Peyer's patch (tissue), 4 donors: ENCODE data around the gene RGS12.

ENCODE experiments used
- POLR2A ChIP-seq, 2 donors: fragments of 450-650 bp; IDR thresholded peaks; one replicate each; pipeline ENCODE4 v1.5.1; 2017; ENCODE audit warnings: antibody characterized with exemption in 2 of 2, mild to moderate bottlenecking in 2 of 2, moderate library complexity in 2 of 2
- TF ChIP-seq, protein P1 (sequence below), 6 experiments: fragments of 450-650 bp in 4 of 6; fragments of 200-600 bp in 2 of 6; sonication (generic) in 1 of 6; IDR thresholded peaks; one replicate each; pipeline ENCODE4 v1.5.1; 2017 to 2019; ENCODE audit warnings: antibody characterized with exemption in 6 of 6, mild to moderate bottlenecking in 3 of 6, moderate library complexity in 1 of 6

- TF ChIP-seq, protein P1, sequence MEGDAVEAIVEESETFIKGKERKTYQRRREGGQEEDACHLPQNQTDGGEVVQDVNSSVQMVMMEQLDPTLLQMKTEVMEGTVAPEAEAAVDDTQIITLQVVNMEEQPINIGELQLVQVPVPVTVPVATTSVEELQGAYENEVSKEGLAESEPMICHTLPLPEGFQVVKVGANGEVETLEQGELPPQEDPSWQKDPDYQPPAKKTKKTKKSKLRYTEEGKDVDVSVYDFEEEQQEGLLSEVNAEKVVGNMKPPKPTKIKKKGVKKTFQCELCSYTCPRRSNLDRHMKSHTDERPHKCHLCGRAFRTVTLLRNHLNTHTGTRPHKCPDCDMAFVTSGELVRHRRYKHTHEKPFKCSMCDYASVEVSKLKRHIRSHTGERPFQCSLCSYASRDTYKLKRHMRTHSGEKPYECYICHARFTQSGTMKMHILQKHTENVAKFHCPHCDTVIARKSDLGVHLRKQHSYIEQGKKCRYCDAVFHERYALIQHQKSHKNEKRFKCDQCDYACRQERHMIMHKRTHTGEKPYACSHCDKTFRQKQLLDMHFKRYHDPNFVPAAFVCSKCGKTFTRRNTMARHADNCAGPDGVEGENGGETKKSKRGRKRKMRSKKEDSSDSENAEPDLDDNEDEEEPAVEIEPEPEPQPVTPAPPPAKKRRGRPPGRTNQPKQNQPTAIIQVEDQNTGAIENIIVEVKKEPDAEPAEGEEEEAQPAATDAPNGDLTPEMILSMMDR (IDR thresholded peaks at IDR 0.05), result no peak
- TF ChIP-seq POLR2A (IDR thresholded peaks at IDR 0.05), result no peak
Observed at GRCh38 chr4:3287271-3287971, 5.4 kb upstream of the RGS12 start.
